ENCODE measurements around the gene RBM19. TPM values are rescaled to one million over a fixed set of nuclear protein-coding genes. Genes with fewer than 3 reads are reported as not detected.

Gene RBM19
- total and polyA plus RNA-seq, 2 donors (not counting 1 experiment from before 2014, with no cell fraction given), result 10.5 to 16.5 TPM

DNA sequence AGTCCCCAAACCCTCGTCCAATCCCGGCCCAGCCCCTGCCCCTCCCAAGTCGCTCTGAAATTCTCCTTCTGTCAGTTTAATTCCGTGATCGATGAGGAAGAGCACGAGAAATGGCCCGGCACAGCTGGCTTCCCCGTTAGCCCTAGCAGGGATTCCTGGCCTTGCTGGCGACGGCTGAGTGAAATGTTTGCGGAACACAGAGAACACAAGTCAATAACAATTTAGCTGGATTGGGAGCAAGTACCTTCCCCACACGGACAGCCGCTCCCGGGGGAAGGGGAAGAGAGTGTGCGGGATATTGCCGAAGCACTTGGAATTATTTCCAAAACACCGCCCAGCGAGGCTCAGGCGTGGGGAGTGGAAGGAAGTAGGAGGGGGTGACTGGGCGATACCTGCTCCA, 134.6 kb downstream of the RBM19 start:
- Histone ChIP-seq H3K4me1 (ENCODE audit: control insufficient read depth, extremely low read depth, insufficient read depth, low read length) (no peaks in the 10 kb centered on the region), H4K20me1 (ENCODE audit: control insufficient read depth, extremely low read depth, insufficient read depth, low read length) (no peaks in the 10 kb centered on the region), H3K27me3 (ENCODE audit: control insufficient read depth, insufficient read depth, low read length) (no peaks in the 10 kb centered on the region), H2AFZ (ENCODE audit: low read length) (no peak overlapping the region), H3K9me3 (ENCODE audit: control insufficient read depth, insufficient read depth, low read depth, low read length) (no peaks in the 10 kb centered on the region), H3K4me3 (replicated peaks in 1 of 4; ENCODE audit: control extremely low read depth in 1 of 4, insufficient read depth in 1 of 4, low read depth in 3 of 4, low read length in 4 of 4) (no peak overlapping the region), H3K9ac (ENCODE audit: insufficient read depth, low read length) (no peak overlapping the region), H3K27ac (ENCODE audit: insufficient read depth, low read length) (no peak overlapping the region), H3K4me2 (ENCODE audit: extremely low read depth, insufficient read depth, low read length) (no peak overlapping the region), H3K79me2 (ENCODE audit: control insufficient read depth, insufficient read depth, low read length) (no peaks in the 10 kb centered on the region), H3K36me3 (ENCODE audit: control insufficient read depth, insufficient read depth, low read length) (no peaks in the 10 kb centered on the region)
- DNase-seq (ENCODE audit: low read depth in 2 of 2), result no peak
- TF ChIP-seq, protein P1, sequence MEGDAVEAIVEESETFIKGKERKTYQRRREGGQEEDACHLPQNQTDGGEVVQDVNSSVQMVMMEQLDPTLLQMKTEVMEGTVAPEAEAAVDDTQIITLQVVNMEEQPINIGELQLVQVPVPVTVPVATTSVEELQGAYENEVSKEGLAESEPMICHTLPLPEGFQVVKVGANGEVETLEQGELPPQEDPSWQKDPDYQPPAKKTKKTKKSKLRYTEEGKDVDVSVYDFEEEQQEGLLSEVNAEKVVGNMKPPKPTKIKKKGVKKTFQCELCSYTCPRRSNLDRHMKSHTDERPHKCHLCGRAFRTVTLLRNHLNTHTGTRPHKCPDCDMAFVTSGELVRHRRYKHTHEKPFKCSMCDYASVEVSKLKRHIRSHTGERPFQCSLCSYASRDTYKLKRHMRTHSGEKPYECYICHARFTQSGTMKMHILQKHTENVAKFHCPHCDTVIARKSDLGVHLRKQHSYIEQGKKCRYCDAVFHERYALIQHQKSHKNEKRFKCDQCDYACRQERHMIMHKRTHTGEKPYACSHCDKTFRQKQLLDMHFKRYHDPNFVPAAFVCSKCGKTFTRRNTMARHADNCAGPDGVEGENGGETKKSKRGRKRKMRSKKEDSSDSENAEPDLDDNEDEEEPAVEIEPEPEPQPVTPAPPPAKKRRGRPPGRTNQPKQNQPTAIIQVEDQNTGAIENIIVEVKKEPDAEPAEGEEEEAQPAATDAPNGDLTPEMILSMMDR (conservative IDR thresholded peaks at IDR 0.05 in 1 of 2, IDR thresholded peaks at IDR 0.05 in 1 of 2; ENCODE audit: low read depth in 1 of 2, low read length in 2 of 2), result no peak
- TF ChIP-seq EZH2 (IDR thresholded peaks at IDR 0.05; ENCODE audit: low read length, missing control alignments), result no peak

DNA sequence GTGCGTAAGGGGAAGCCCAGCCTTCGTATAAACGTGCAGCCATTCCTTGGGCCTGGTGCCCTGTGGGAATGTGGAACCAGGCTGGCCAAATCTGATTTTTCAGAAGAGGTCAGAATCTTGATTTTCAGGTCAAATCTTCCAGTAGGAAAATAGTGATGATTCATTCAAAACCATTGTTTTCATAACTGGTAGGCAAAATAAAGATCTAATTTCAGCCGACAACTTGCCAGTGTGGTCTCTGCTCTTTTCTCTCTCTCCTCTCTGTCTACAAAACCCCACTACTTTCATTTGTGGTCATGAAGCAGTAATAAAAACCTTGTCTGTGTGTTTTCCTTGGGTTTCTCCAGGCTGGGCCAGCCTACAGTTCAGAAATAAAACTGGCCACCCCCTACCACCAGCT, 135.1 kb downstream of the RBM19 start:
- Histone ChIP-seq H3K27me3 (ENCODE audit: control insufficient read depth, insufficient read depth, low read length) (no peaks in the 10 kb centered on the region), H3K4me2 (ENCODE audit: extremely low read depth, insufficient read depth, low read length) (no peak overlapping the region), H3K9me3 (ENCODE audit: control insufficient read depth, insufficient read depth, low read depth, low read length) (no peaks in the 10 kb centered on the region), H3K4me1 (ENCODE audit: control insufficient read depth, extremely low read depth, insufficient read depth, low read length) (no peaks in the 10 kb centered on the region), H3K27ac (ENCODE audit: insufficient read depth, low read length) (no peak overlapping the region), H3K79me2 (ENCODE audit: control insufficient read depth, insufficient read depth, low read length) (no peaks in the 10 kb centered on the region), H4K20me1 (ENCODE audit: control insufficient read depth, extremely low read depth, insufficient read depth, low read length) (no peaks in the 10 kb centered on the region), H3K4me3 (replicated peaks in 1 of 4; ENCODE audit: control extremely low read depth in 1 of 4, insufficient read depth in 1 of 4, low read depth in 3 of 4, low read length in 4 of 4) (no peak overlapping the region), H3K36me3 (ENCODE audit: control insufficient read depth, insufficient read depth, low read length) (no peaks in the 10 kb centered on the region), H2AFZ (ENCODE audit: low read length) (no peak overlapping the region), H3K9ac (ENCODE audit: insufficient read depth, low read length) (no peak overlapping the region)
- TF ChIP-seq, protein P1 (conservative IDR thresholded peaks at IDR 0.05 in 1 of 2, IDR thresholded peaks at IDR 0.05 in 1 of 2; ENCODE audit: low read depth in 1 of 2, low read length in 2 of 2), result no peak
- TF ChIP-seq EZH2 (IDR thresholded peaks at IDR 0.05; ENCODE audit: low read length, missing control alignments), result no peak
- DNase-seq (ENCODE audit: low read depth in 2 of 2), result peak; percentile 40 to 72

DNA sequence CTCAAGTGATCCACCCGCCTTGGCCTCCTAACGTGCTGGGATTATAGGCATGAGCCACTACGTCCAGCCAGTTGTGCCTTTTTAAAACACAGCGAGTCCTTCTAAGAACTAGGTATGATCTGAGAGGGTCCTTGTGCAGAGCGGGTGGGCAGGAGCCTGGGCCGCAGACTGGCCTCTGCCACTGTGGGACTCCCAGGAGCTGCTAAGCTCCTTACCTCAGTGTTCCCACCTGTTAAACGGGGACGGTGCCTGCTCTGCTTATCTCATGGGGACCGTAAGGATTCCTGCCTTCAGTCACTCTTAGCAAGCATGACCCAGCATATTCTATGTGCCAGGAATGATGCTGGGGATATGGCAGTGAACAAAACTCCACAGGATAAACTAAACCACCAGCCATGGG, 136.9 kb downstream of the RBM19 start:
- Histone ChIP-seq H3K4me3 (replicated peaks in 1 of 4; ENCODE audit: control extremely low read depth in 1 of 4, insufficient read depth in 1 of 4, low read depth in 3 of 4, low read length in 4 of 4) (no peak overlapping the region), H3K4me1 (ENCODE audit: control insufficient read depth, extremely low read depth, insufficient read depth, low read length) (no peaks in the 10 kb centered on the region), H3K9me3 (ENCODE audit: control insufficient read depth, insufficient read depth, low read depth, low read length) (no peaks in the 10 kb centered on the region), H4K20me1 (ENCODE audit: control insufficient read depth, extremely low read depth, insufficient read depth, low read length) (no peaks in the 10 kb centered on the region), H3K9ac (ENCODE audit: insufficient read depth, low read length) (no peak overlapping the region), H3K27ac (ENCODE audit: insufficient read depth, low read length) (no peak overlapping the region), H3K79me2 (ENCODE audit: control insufficient read depth, insufficient read depth, low read length) (no peaks in the 10 kb centered on the region), H3K27me3 (ENCODE audit: control insufficient read depth, insufficient read depth, low read length) (no peaks in the 10 kb centered on the region), H2AFZ (ENCODE audit: low read length) (no peak overlapping the region), H3K36me3 (ENCODE audit: control insufficient read depth, insufficient read depth, low read length) (no peaks in the 10 kb centered on the region), H3K4me2 (ENCODE audit: extremely low read depth, insufficient read depth, low read length) (no peak overlapping the region)
- TF ChIP-seq EZH2 (IDR thresholded peaks at IDR 0.05; ENCODE audit: low read length, missing control alignments), result no peak
- DNase-seq (ENCODE audit: low read depth in 2 of 2), result no peak
